Chondrocyte (in vitro differentiated cells): ENCODE results near the gene SND1. TPM values are rescaled to one million over a fixed set of nuclear protein-coding genes. Genes with fewer than 3 reads are reported as not detected.

Experiments
- DNase-seq: peaks from one replicate; pipeline ENCODE4 v3.0.0; 2021; ENCODE audit warnings: mixed read lengths, low spot score
- H3K27ac Mint-ChIP-seq: one replicate; pipeline ENCODE4 v1.8.0; 2021; ENCODE audit warnings: mild to moderate bottlenecking, moderate library complexity, mixed read lengths; ENCODE audit not compliant: unreplicated experiment
- H3K27me3 Mint-ChIP-seq: 2 replicates; pipeline ENCODE4 v1.8.0; 2021; ENCODE audit warnings: low read depth, mixed read lengths
- H3K36me3 Mint-ChIP-seq: 2 replicates; pipeline ENCODE4 v1.8.0; 2021; ENCODE audit warnings: low read depth, mixed read lengths
- H3K4me1 Mint-ChIP-seq: 2 replicates; pipeline ENCODE4 v1.8.0; 2021; ENCODE audit warnings: low read depth, mild to moderate bottlenecking, mixed read lengths
- H3K4me3 Mint-ChIP-seq: one replicate; pipeline ENCODE4 v1.8.0; 2021; ENCODE audit warnings: mild to moderate bottlenecking, moderate library complexity, mixed read lengths; ENCODE audit not compliant: unreplicated experiment
- H3K9me3 Mint-ChIP-seq: 2 replicates; pipeline ENCODE4 v1.8.0; 2021; ENCODE audit warnings: low read depth, mixed read lengths
- CTCF ChIP-seq: fragments of 200-600 bp; sonication (generic); IDR thresholded peaks from 2 replicates; pipeline ENCODE4 v1.5.0; 2021; ENCODE audit warnings: antibody characterized with exemption, mild to moderate bottlenecking, moderate library complexity
- total RNA-seq: library from RNA; stranded (reverse); gene quantifications from 3 replicates; pipeline ENCODE4 v1.2.1, GENCODE V29; 2021

Gene SND1
- total RNA-seq, 1 donor from 2014 or later = 229 TPM

- TF ChIP-seq CTCF = no peak
- Mint-ChIP-seq H3K27me3 (peaks cover 11% of the 10 kb centered on the region), H3K36me3 (no peaks in the 10 kb centered on the region), H3K9me3 (no peaks in the 10 kb centered on the region), H3K4me3 (no peak overlapping the region), H3K27ac (no peak overlapping the region), H3K4me1 (no peaks in the 10 kb centered on the region)
- DNase-seq = no peak
Measured at GRCh38 chr7:128128401-128128800, 476.4 kb downstream of the SND1 start.

GRCh38 chr7:128129224-128129864 lies 477.4 kb downstream of the SND1 start:
- Mint-ChIP-seq H3K27me3 (peaks cover 18% of the 10 kb centered on the region), H3K4me1 (no peaks in the 10 kb centered on the region), H3K9me3 (no peaks in the 10 kb centered on the region), H3K4me3 (no peak overlapping the region), H3K36me3 (no peaks in the 10 kb centered on the region), H3K27ac (no peak overlapping the region)
- TF ChIP-seq CTCF = no peak
- DNase-seq = no peak

GRCh38 chr7:128131115-128131514 lies 479.1 kb downstream of the SND1 start:
- Mint-ChIP-seq H3K4me1 (peaks cover 10% of the 10 kb centered on the region), H3K27ac (no peak overlapping the region), H3K27me3 (peaks cover 25% of the 10 kb centered on the region), H3K9me3 (no peaks in the 10 kb centered on the region), H3K4me3 (no peak overlapping the region), H3K36me3 (no peaks in the 10 kb centered on the region)
- TF ChIP-seq CTCF = no peak
- no peak for DNase-seq

GRCh38 chr7:128131731-128132130 lies 479.7 kb downstream of the SND1 start:
- DNase-seq = no peak
- Mint-ChIP-seq H3K27me3 (peaks cover 28% of the 10 kb centered on the region), H3K4me3 (no peak overlapping the region), H3K27ac (no peak overlapping the region), H3K36me3 (no peaks in the 10 kb centered on the region), H3K9me3 (no peaks in the 10 kb centered on the region), H3K4me1 (peaks cover 12% of the 10 kb centered on the region)
- no peak for TF ChIP-seq CTCF

GRCh38 chr7:128132426-128133069 lies 480.6 kb downstream of the SND1 start:
- Mint-ChIP-seq H3K36me3 (no peaks in the 10 kb centered on the region), H3K27ac (no peak overlapping the region), H3K4me1 (peaks cover 12% of the 10 kb centered on the region), H3K27me3 (peaks cover 33% of the 10 kb centered on the region), H3K4me3 (no peak overlapping the region), H3K9me3 (no peaks in the 10 kb centered on the region)
- DNase-seq = no peak
- TF ChIP-seq CTCF = no peak
